HL-60 (cell line): ENCODE measurements around the gene TP53I11.

Source experiments
- DNase-seq, 2 experiments: peaks; one replicate each; pipeline ENCODE4 v3.0.0-alpha.2; 2010 to 2020; ENCODE audit warnings: low read depth in 1 of 2, low spot score in 1 of 2
- H3K27ac ChIP-seq: fragments of 250-450 bp; sonication (Bioruptor Pico); replicated peaks from 2 replicates; pipeline ENCODE4 v1.5.1; 2020; ENCODE audit warnings: mild to moderate bottlenecking, moderate library complexity
- H3K27me3 ChIP-seq: fragments of 250-450 bp; sonication (Bioruptor Pico); 2 replicates; pipeline ENCODE4 v1.5.1; 2021; ENCODE audit warnings: mild to moderate bottlenecking, moderate library complexity; ENCODE audit not compliant: insufficient read depth, poor library complexity, severe bottlenecking
- H3K4me3 ChIP-seq: replicated peaks from 2 replicates; pipeline ENCODE4 v1.5.1; 2011; ENCODE audit warnings: mild to moderate bottlenecking, control low read depth, low read length; ENCODE audit not compliant: insufficient read depth
- CTCF ChIP-seq: IDR thresholded peaks from one replicate; pipeline ENCODE4 v1.5.1; 2011; ENCODE audit warnings: low read length, control low read depth, inconsistent platforms; ENCODE audit not compliant: insufficient read depth
- GABPA ChIP-seq: IDR thresholded peaks from 2 replicates; pipeline ENCODE4 v1.6.1; 2012; ENCODE audit warnings: low read depth
- POLR2AphosphoS5 ChIP-seq: IDR thresholded peaks from 2 replicates; pipeline ENCODE4 v1.6.1; 2012; ENCODE audit warnings: low read depth
- REST ChIP-seq: IDR thresholded peaks from 2 replicates; pipeline ENCODE4 v1.6.1; 2012; ENCODE audit warnings: low read depth; ENCODE audit not compliant: insufficient replicate concordance
- SPI1 ChIP-seq: IDR thresholded peaks from 2 replicates; pipeline ENCODE4 v1.6.1; 2012; ENCODE audit warnings: low read depth, mild to moderate bottlenecking, borderline replicate concordance

Gene TP53I11

GRCh38 chr11:44968510-44968909 is 17.8 kb upstream of the TP53I11 start:
- Histone ChIP-seq H3K4me3 (no peak overlapping the region), H3K27ac (no peak overlapping the region; the same call in 1 of the 2 replicates), H3K27me3 (no peaks in the 10 kb centered on the region)
- TF ChIP-seq SPI1 (no peak), REST (no peak), CTCF (no peak), POLR2AphosphoS5 (no peak), GABPA (no peak)
- DNase-seq: no peak

GRCh38 chr11:44967930-44968496 is 17.3 kb upstream of the TP53I11 start:
- TF ChIP-seq POLR2AphosphoS5: no peak
- TF ChIP-seq REST: no peak
- no peak for TF ChIP-seq CTCF
- no peak for TF ChIP-seq GABPA
- TF ChIP-seq SPI1: no peak
- no peak for DNase-seq
- H3K4me3 ChIP-seq: no peak overlapping the region
- H3K27ac ChIP-seq: no peak overlapping the region
- no peaks in the 10 kb centered on the region for H3K27me3 ChIP-seq

GRCh38 chr11:44966694-44967093 is 16.0 kb upstream of the TP53I11 start:
- no peak overlapping the region for H3K27ac ChIP-seq
- no peak for DNase-seq
- no peak overlapping the region for H3K4me3 ChIP-seq
- TF ChIP-seq REST (no peak), GABPA (no peak), SPI1 (no peak)
- no peaks in the 10 kb centered on the region for H3K27me3 ChIP-seq
